Spleen (tissue), 7 donors: ENCODE data around the gene NPB.

Experiments
- POLR2AphosphoS5 ChIP-seq, 3 donors: sonication (generic); formaldehyde crosslinking; IDR thresholded peaks; one replicate each; pipeline ENCODE4 v1.5.1; 2017; ENCODE audit warnings: antibody characterized with exemption in 3 of 3
- TF ChIP-seq, protein P1 (sequence below), 11 experiments: fragments of 200-600 bp in 7 of 11; fragments of 450-650 bp in 4 of 11; sonication (generic) in 4 of 11; IDR thresholded peaks in 8 of 11; conservative IDR thresholded peaks in 3 of 11; 1 replicate in 7 of 11; 2 replicates in 4 of 11; pipeline versions ENCODE4 v1.4.0 to v1.8.0; 2016 to 2021; ENCODE audit warnings: antibody characterized with exemption in 11 of 11, inconsistent platforms in 4 of 11, mild to moderate bottlenecking in 1 of 11
- donor health status: DM: no; HTN: no; CAD: no; lungs with moderate emphysema.
- donor health status: DM: no; HTN: no; CAD: no.
- donor health status: DM: no; HTN: no; CAD: no.

DNA sequence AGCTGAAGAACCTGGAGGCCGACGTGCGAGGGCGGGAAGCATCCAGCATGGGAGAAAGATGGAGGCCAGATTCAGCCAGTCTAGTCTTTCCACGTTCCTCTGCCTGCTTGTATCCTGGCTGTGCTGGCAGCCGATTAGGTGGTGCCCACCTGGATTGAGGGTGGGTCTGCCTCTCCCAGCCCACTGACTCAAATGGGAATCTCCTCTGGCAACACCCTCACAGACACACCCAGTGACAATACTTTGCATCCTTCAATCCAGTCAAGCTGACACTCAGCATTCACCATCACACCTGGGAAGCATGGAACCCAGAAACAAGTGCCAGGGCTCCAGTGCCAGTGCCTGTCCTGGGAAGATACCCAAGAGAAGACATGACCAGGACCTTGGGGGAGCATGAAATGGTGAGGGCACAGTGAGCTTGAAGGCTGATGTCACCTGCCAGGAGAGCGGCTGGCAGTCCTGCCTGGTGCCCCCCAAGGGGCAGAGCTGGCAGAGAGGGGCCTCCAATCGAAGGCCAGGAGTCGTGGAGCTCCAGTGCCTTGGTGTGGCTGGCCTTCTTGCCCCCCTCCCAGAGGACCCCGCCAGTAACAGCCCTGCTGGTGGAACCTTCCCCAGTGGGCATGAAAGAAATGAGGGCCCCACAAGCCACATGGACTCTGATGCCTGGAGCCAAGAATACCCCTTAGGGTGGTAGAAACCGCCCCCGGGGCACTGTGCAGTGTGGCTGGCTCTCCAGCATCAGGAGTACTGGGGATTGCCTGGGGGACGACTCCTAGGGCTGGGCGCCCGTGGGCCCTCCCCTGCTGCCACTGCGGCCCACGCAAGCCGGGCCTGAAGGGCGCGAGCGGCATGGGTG is 643 bp upstream of the NPB start:
- no peak for TF ChIP-seq POLR2AphosphoS5 (IDR thresholded peaks at IDR 0.05)
- TF ChIP-seq, protein P1, sequence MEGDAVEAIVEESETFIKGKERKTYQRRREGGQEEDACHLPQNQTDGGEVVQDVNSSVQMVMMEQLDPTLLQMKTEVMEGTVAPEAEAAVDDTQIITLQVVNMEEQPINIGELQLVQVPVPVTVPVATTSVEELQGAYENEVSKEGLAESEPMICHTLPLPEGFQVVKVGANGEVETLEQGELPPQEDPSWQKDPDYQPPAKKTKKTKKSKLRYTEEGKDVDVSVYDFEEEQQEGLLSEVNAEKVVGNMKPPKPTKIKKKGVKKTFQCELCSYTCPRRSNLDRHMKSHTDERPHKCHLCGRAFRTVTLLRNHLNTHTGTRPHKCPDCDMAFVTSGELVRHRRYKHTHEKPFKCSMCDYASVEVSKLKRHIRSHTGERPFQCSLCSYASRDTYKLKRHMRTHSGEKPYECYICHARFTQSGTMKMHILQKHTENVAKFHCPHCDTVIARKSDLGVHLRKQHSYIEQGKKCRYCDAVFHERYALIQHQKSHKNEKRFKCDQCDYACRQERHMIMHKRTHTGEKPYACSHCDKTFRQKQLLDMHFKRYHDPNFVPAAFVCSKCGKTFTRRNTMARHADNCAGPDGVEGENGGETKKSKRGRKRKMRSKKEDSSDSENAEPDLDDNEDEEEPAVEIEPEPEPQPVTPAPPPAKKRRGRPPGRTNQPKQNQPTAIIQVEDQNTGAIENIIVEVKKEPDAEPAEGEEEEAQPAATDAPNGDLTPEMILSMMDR (IDR thresholded peaks at IDR 0.05 in 8 of 11, conservative IDR thresholded peaks at IDR 0.05 in 3 of 11), result no peak
